ENCODE results near the gene PDLIM3. TPM values are rescaled to one million over a fixed set of nuclear protein-coding genes. Genes with fewer than 3 reads are reported as not detected.

The PDLIM3 gene
- total RNA-seq, 6 donors from 2014 or later: 15.9 to 183 (median 42.2) TPM

- WGBS, 2 donors: 88 to 94% methylated on average over 6 of the region's 6 CpGs
- Histone ChIP-seq H3K27ac (no peak overlapping the region), H3K4me3 (no peak overlapping the region), H3K36me3 (no peaks in the 10 kb centered on the region), H3K9me3 (no peaks in the 10 kb centered on the region), H3K4me1 (no peaks in the 10 kb centered on the region), H3K27me3 (no peaks in the 10 kb centered on the region)
- TF ChIP-seq POLR2AphosphoS5 (IDR thresholded peaks at IDR 0.05) (no peak), CTCF (IDR thresholded peaks at IDR 0.05) (no peak), EP300 (IDR thresholded peaks at IDR 0.05) (no peak), POLR2A (IDR thresholded peaks at IDR 0.05) (no peak)
- ATAC-seq (ENCODE audit: low FRiP score in 2 of 2): no peak
- no peak for DNase-seq
Measured at GRCh38 chr4:185463541-185463940, 71.8 kb downstream of the PDLIM3 start.

GRCh38 chr4:185461565-185461964 is 73.7 kb downstream of the PDLIM3 start:
- H3K27ac ChIP-seq: no peak overlapping the region
- WGBS, 2 donors: 88 to 93% methylated on average over 4 to 8 of the region's 8 CpGs
- no peaks in the 10 kb centered on the region for H3K4me1 ChIP-seq
- H3K4me3 ChIP-seq: no peak overlapping the region
- H3K27me3 ChIP-seq: no peaks in the 10 kb centered on the region
- ATAC-seq (ENCODE audit: low FRiP score in 2 of 2): no peak
- no peak for DNase-seq
- TF ChIP-seq POLR2AphosphoS5 (IDR thresholded peaks at IDR 0.05) (no peak), POLR2A (IDR thresholded peaks at IDR 0.05) (no peak), EP300 (IDR thresholded peaks at IDR 0.05) (no peak), CTCF (IDR thresholded peaks at IDR 0.05) (no peak)
- H3K36me3 ChIP-seq: no peaks in the 10 kb centered on the region
- H3K9me3 ChIP-seq: no peaks in the 10 kb centered on the region

- DNase-seq (no peak), ATAC-seq (ENCODE audit: low FRiP score in 2 of 2) (no peak)
- Histone ChIP-seq H3K4me3 (no peak overlapping the region), H3K4me1 (no peaks in the 10 kb centered on the region), H3K9me3 (no peaks in the 10 kb centered on the region), H3K36me3 (no peaks in the 10 kb centered on the region), H3K27ac (no peak overlapping the region), H3K27me3 (no peaks in the 10 kb centered on the region)
- TF ChIP-seq POLR2A (IDR thresholded peaks at IDR 0.05) (no peak), CTCF (IDR thresholded peaks at IDR 0.05) (no peak), EP300 (IDR thresholded peaks at IDR 0.05) (no peak), POLR2AphosphoS5 (IDR thresholded peaks at IDR 0.05) (no peak)
- 40 to 52% methylated on average over 3 of the region's 3 CpGs for WGBS, 2 donors
Measured at GRCh38 chr4:185457136-185457535, 78.2 kb downstream of the PDLIM3 start.

- Histone ChIP-seq H3K4me3 (no peak overlapping the region), H3K9me3 (no peaks in the 10 kb centered on the region), H3K36me3 (no peaks in the 10 kb centered on the region), H3K27ac (no peak overlapping the region), H3K27me3 (no peaks in the 10 kb centered on the region), H3K4me1 (no peaks in the 10 kb centered on the region)
- DNase-seq: no peak
- no peak for ATAC-seq (ENCODE audit: low FRiP score in 2 of 2)
- TF ChIP-seq EP300 (IDR thresholded peaks at IDR 0.05): no peak
- no peak for TF ChIP-seq POLR2AphosphoS5 (IDR thresholded peaks at IDR 0.05)
- TF ChIP-seq POLR2A (IDR thresholded peaks at IDR 0.05): no peak
- TF ChIP-seq CTCF (IDR thresholded peaks at IDR 0.05): no peak
- WGBS, 2 donors: 36 to 61% methylated on average over 2 of the region's 2 CpGs
Measured at GRCh38 chr4:185456131-185456530, 79.2 kb downstream of the PDLIM3 start.

Other genes with a start within 250 kb of the PDLIM3 start
- 1 to 10 TPM in 4 of 6 donors, under 1 TPM in 2; 0.40 to 4.7 (median 1.3) TPM for gene LRP2BP, start 139.6 kb downstream of the PDLIM3 start, total RNA-seq
- gene ANKRD37, start 138.7 kb downstream of the PDLIM3 start, total RNA-seq: 10 to 100 TPM in 3 of 6 donors, 1 to 10 TPM in 3; 4.4 to 17.4 (median 10.4) TPM
- 10 to 100 TPM; 14.1 to 44.0 (median 25.7) TPM for gene UFSP2, start 109.5 kb downstream of the PDLIM3 start, total RNA-seq
- gene CCDC110, start 63.8 kb downstream of the PDLIM3 start, total RNA-seq: under 1 TPM in 4 of 6 donors, not detected in 2; 0.15 to 0.79 (median 0.48) TPM